AG04450 (cell line): ENCODE data around the gene EFCAB6. TPM values are rescaled to one million over a fixed set of nuclear protein-coding genes. Genes with fewer than 3 reads are reported as not detected.

Experiments
- CTCF ChIA-PET: fragments of 300-600, 350-600 bp; formaldehyde crosslinking; extraction: SDS; loops from one replicate; lab custom pipeline; 2022; ENCODE audit warnings: antibody characterized with exemption, inconsistent platforms; lab: Charles Lee
- POLR2A ChIA-PET: fragments of 350-600 bp; formaldehyde crosslinking; extraction: SDS; loops from one replicate; lab custom pipeline; 2021; ENCODE audit warnings: antibody characterized with exemption, inconsistent platforms; lab: Yijun Ruan, JAX
- DNase-seq: peaks from one replicate; pipeline ENCODE4 v3.0.0-alpha.2; 2011; ENCODE audit warnings: low read depth, low spot score
- H3K27ac ChIP-seq: one replicate; pipeline ENCODE4 v1.5.1; 2012; ENCODE audit warnings: low read depth, low read length, control low read depth
- H3K27me3 ChIP-seq: one replicate; pipeline ENCODE4 v1.6.0; 2012; ENCODE audit warnings: low read length; ENCODE audit not compliant: control insufficient read depth, insufficient read depth
- H3K4me3 ChIP-seq: 2 replicates; pipeline ENCODE4 v1.5.1; 2011; ENCODE audit warnings: mild to moderate bottlenecking, low read depth, low read length, control low read depth
- H3K9me3 ChIP-seq: 2 replicates; pipeline ENCODE4 v1.5.1; 2012; ENCODE audit warnings: low read length; ENCODE audit not compliant: control insufficient read depth, insufficient read depth
- polyA plus RNA-seq: library from polyadenylated mRNA; depleted of rRNA; stranded (reverse); fragments of >200 nt; gene quantifications from 2 replicates; pipeline ENCODE4 v1.2.3, GENCODE V29; 2011
- TF ChIP-seq, protein P1 (sequence below): IDR thresholded peaks from 2 replicates; pipeline ENCODE4 v1.5.1; 2011; ENCODE audit warnings: low read depth, low read length, control low read depth, inconsistent platforms

The EFCAB6 gene
- polyA plus RNA-seq, 1 experiment, result 1.4 TPM

DNA sequence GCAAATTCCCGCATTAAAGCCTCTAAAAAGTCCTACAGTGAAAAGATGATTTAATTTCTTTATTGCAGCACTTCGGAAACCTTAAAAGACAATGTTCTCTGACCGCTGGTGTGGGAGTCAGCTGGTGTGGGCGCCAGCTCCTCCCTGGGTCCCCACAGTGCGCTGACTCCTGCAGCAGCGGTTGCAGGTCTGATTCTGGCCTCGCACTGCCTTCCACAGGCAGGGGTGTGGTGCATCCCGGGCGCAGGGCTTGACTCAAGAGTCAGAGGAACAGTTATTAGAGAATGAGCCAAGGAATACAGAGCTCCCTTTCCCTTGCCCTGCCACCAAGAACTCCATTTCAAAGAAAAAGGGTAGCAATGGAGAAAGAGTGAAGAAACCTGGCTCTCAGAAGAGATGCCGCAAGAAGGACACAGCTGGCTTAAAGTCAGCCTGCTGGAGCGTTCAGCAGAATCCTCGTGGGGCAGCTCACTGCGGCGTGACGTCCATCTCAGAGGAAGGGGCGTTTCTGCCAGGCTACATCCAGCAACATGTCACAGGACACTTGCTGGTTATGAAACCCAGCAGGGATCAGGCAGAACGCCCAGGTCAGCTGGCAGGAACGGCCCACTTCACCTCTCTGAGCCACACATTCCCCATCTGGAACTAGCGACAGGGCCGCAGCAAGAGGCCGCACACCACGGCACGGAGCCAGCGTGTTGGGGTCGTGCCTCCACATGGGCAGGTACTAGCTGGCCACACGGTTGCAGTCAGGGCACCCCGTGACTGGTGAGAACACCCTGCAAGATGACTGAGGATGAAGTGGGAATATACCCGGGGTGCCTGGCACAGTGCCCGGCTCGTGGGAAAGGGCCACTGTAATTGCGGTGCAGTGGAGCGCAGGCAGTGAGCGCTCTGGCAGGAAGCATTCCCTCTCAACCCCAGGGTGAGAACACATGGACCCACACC is 18.1 kb upstream of the EFCAB6 start:
- DNase-seq, result no peak
- Histone ChIP-seq H3K27ac (no peak overlapping the region), H3K4me3 (no peak overlapping the region), H3K27me3 (peaks cover 20% of the 10 kb centered on the region), H3K9me3 (no peaks in the 10 kb centered on the region; the same call in 1 of the 2 replicates)
- ChIA-PET POLR2A (no interaction called here), CTCF (interaction anchor here (0.6 to 0.8 kb wide), 2 partner anchors 16 to 116 kb away, joined by 5 to 8 read pairs; no protein-coding TSS in a partner anchor)
- TF ChIP-seq, protein P1, sequence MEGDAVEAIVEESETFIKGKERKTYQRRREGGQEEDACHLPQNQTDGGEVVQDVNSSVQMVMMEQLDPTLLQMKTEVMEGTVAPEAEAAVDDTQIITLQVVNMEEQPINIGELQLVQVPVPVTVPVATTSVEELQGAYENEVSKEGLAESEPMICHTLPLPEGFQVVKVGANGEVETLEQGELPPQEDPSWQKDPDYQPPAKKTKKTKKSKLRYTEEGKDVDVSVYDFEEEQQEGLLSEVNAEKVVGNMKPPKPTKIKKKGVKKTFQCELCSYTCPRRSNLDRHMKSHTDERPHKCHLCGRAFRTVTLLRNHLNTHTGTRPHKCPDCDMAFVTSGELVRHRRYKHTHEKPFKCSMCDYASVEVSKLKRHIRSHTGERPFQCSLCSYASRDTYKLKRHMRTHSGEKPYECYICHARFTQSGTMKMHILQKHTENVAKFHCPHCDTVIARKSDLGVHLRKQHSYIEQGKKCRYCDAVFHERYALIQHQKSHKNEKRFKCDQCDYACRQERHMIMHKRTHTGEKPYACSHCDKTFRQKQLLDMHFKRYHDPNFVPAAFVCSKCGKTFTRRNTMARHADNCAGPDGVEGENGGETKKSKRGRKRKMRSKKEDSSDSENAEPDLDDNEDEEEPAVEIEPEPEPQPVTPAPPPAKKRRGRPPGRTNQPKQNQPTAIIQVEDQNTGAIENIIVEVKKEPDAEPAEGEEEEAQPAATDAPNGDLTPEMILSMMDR, result no peak

GRCh38 chr22:43828998-43829782 is 17.1 kb upstream of the EFCAB6 start:
- Histone ChIP-seq H3K9me3 (no peaks in the 10 kb centered on the region; the same call in 1 of the 2 replicates), H3K27me3 (peaks cover 18% of the 10 kb centered on the region), H3K4me3 (no peak overlapping the region), H3K27ac (peak overlapping the region; percentile 75)
- no peak for DNase-seq
- TF ChIP-seq, protein P1, result peak; percentile 33; the same call in 1 of the 2 replicates
- POLR2A ChIA-PET, result interaction anchor here (0.7 kb wide), 1 partner anchor 11 kb away, joined by 6 read pairs; no protein-coding TSS in a partner anchor
- CTCF ChIA-PET, result interaction anchor here (0.6 to 0.8 kb wide), 2 partner anchors 17 to 117 kb away, joined by 5 to 8 read pairs; no protein-coding TSS in a partner anchor

DNA sequence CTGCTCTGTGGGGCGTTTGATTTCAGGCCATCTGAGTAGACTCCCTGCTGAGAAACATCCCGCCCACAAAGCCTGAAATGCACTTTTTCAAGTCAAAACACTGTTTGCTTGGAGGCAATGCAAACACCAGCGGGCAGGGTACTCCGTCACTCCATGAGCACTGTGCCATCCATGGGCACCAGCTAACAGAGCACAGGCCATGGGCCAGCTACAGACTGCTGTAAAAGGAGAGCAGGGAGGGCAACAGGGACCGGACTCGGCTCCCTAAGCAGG is 16.6 kb upstream of the EFCAB6 start:
- H3K27ac ChIP-seq, result no peak overlapping the region
- POLR2A ChIA-PET, result interaction anchor here (0.7 kb wide), 1 partner anchor 11 kb away, joined by 6 read pairs; no protein-coding TSS in a partner anchor

DNA sequence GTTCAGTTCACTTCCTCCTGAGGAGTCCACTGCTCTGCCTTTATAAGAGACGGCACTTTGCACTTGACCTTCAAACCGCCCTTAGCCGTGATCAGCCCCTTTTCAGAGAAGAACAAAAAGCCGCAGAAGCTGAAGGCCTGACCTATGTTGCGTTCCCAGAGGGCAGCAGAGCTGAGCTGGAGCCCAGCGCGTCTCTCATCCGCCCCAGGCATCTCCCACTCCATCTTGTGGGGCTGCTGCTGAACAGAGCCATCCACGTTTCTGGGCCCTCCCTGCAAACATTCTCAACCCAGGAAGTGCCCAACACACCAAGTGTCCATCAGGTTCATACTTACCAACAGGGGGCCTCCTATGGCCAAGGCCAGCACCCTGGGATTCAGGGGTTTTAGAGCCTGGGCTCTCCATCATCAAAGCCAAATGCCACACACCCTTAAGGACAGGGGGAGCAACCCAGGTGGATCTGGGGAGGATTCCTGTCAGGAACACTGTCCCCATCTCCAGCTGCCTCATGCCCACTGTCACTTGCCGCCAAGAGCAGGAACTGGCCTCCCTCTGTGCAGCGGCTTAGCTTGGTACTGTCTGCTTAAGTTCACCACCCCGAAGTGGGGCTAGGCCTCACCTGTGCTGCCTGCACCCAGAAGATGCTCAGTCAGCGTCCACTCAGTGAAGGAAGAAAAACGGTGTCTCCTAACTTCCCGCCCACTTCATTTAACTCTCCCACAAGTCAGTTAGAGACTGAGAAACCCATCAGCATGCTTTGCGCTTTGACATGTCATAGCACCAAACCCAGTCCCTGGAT is 16.0 kb upstream of the EFCAB6 start:
- TF ChIP-seq, protein P1, result 0 out of 2 replicates have a peak, but pooled peaks have one; percentile 6
- no peak for DNase-seq
- Histone ChIP-seq H3K4me3 (no peak overlapping the region), H3K9me3 (no peaks in the 10 kb centered on the region), H3K27me3 (peaks cover 15% of the 10 kb centered on the region), H3K27ac (no peak overlapping the region)
- ChIA-PET CTCF (interaction anchor here (1.2 to 2.0 kb wide), 6 partner anchors 16 to 118 kb away, joined by 4 to 7 read pairs (median 6); partner anchors contain the start of gene EFCAB6), POLR2A (interaction anchor here (0.7 kb wide), 1 partner anchor 10 kb away, joined by 6 read pairs; no protein-coding TSS in a partner anchor)

More for the DNA sequence above, 16.6 kb upstream of the EFCAB6 start:
- H3K27me3 ChIP-seq, result peaks cover 15% of the 10 kb centered on the region
- CTCF ChIA-PET, result no interaction called here
- no peak overlapping the region for H3K4me3 ChIP-seq
- TF ChIP-seq, protein P1, result no peak
- H3K9me3 ChIP-seq, result no peaks in the 10 kb centered on the region; the same call in 1 of the 2 replicates
- no peak for DNase-seq
